ENCODE results near the gene POP5.
"Not testable (repeated sequence)": the region's sequence is repeated elsewhere in the genome, so short reads cannot be mapped to it uniquely, and the experiment has no call there.

The POP5 gene

GRCh38 chr12:120614848-120615247 lies 33.6 kb upstream of the POP5 start:
- no peak for TF ChIP-seq CTCF (conservative IDR thresholded peaks at IDR 0.05; ENCODE audit: low read length)
- no peak for DNase-seq (ENCODE audit: low read depth)
- no peak overlapping the region for H3K4me3 ChIP-seq (ENCODE audit: low read length)

GRCh38 chr12:120611534-120611933 lies 30.3 kb upstream of the POP5 start:
- H3K4me3 ChIP-seq (ENCODE audit: low read length); DNase-seq (ENCODE audit: low read depth): not testable (repeated sequence)

GRCh38 chr12:120610560-120610959 lies 29.4 kb upstream of the POP5 start:
- DNase-seq (ENCODE audit: low read depth): no peak
- TF ChIP-seq CTCF (conservative IDR thresholded peaks at IDR 0.05; ENCODE audit: low read length): no peak
- no peak overlapping the region for H3K4me3 ChIP-seq (ENCODE audit: low read length)

GRCh38 chr12:120602416-120602815 lies 21.2 kb upstream of the POP5 start:
- H3K4me3 ChIP-seq (ENCODE audit: low read length); DNase-seq (ENCODE audit: low read depth): not testable (repeated sequence)

- no peak overlapping the region for H3K4me3 ChIP-seq (ENCODE audit: low read length)
- no peak for DNase-seq (ENCODE audit: low read depth)
- no peak for TF ChIP-seq CTCF (conservative IDR thresholded peaks at IDR 0.05; ENCODE audit: low read length)
Measured at GRCh38 chr12:120599672-120600552, 18.7 kb upstream of the POP5 start.

GRCh38 chr12:120598674-120599463 lies 17.7 kb upstream of the POP5 start:
- DNase-seq (ENCODE audit: low read depth): peak; percentile 34
- no peak overlapping the region for H3K4me3 ChIP-seq (ENCODE audit: low read length)
- TF ChIP-seq CTCF (conservative IDR thresholded peaks at IDR 0.05; ENCODE audit: low read length): no peak

- DNase-seq (ENCODE audit: low read depth): no peak
- no peak overlapping the region for H3K4me3 ChIP-seq (ENCODE audit: low read length)
- no peak for TF ChIP-seq CTCF (conservative IDR thresholded peaks at IDR 0.05; ENCODE audit: low read length)
Measured at GRCh38 chr12:120597861-120598260, 16.7 kb upstream of the POP5 start.

GRCh38 chr12:120596901-120597300 lies 15.7 kb upstream of the POP5 start:
- no peak for DNase-seq (ENCODE audit: low read depth)
- no peak for TF ChIP-seq CTCF (conservative IDR thresholded peaks at IDR 0.05; ENCODE audit: low read length)
- H3K4me3 ChIP-seq (ENCODE audit: low read length): no peak overlapping the region

All from AG10803 (cell line).